GM19463 (cell line): Measurements from ENCODE around the gene FNDC3B.

Experiments
- ATAC-seq: cut with Tn5 transposase; IDR thresholded peaks from one replicate; pipeline ENCODE4 v1.9.1; 2021; ENCODE audit warnings: mild to moderate bottlenecking, moderate library complexity; ENCODE audit not compliant: unreplicated experiment

Gene FNDC3B

GRCh38 chr3:172276103-172276502 lies 236.7 kb downstream of the FNDC3B start:
- no peak for ATAC-seq

GRCh38 chr3:172277151-172277652 lies 237.8 kb downstream of the FNDC3B start:
- no peak for ATAC-seq

GRCh38 chr3:172279191-172279640 lies 239.8 kb downstream of the FNDC3B start:
- no peak for ATAC-seq

GRCh38 chr3:172279974-172280373 lies 240.6 kb downstream of the FNDC3B start:
- no peak for ATAC-seq

- no peak for ATAC-seq
Measured at GRCh38 chr3:172280406-172281051, 241.2 kb downstream of the FNDC3B start.

GRCh38 chr3:172281884-172282283 lies 242.5 kb downstream of the FNDC3B start:
- ATAC-seq, result no peak

- no peak for ATAC-seq
Measured at GRCh38 chr3:172282850-172283249, 243.5 kb downstream of the FNDC3B start.

- ATAC-seq, result no peak
Measured at GRCh38 chr3:172283841-172284357, 244.5 kb downstream of the FNDC3B start.

- ATAC-seq, result peak; percentile 44
Measured at GRCh38 chr3:172285844-172286243, 246.5 kb downstream of the FNDC3B start.

GRCh38 chr3:172286548-172287148 lies 247.3 kb downstream of the FNDC3B start:
- no peak for ATAC-seq

GRCh38 chr3:172287937-172288477 lies 248.6 kb downstream of the FNDC3B start:
- no peak for ATAC-seq

GRCh38 chr3:172288651-172289050 lies 249.3 kb downstream of the FNDC3B start:
- no peak for ATAC-seq

GRCh38 chr3:172289583-172289982 lies 250.2 kb downstream of the FNDC3B start:
- ATAC-seq, result no peak

GRCh38 chr3:172290457-172290856 lies 251.1 kb downstream of the FNDC3B start:
- no peak for ATAC-seq

- ATAC-seq, result no peak
Measured at GRCh38 chr3:172291650-172292049, 252.3 kb downstream of the FNDC3B start.

GRCh38 chr3:172292422-172292821 lies 253.0 kb downstream of the FNDC3B start:
- no peak for ATAC-seq

GRCh38 chr3:172293093-172293492 lies 253.7 kb downstream of the FNDC3B start:
- no peak for ATAC-seq

- ATAC-seq, result no peak
Measured at GRCh38 chr3:172294223-172294806, 254.9 kb downstream of the FNDC3B start.

- ATAC-seq, result no peak
Measured at GRCh38 chr3:172296248-172296974, 257.0 kb downstream of the FNDC3B start.

GRCh38 chr3:172296975-172297332 lies 257.6 kb downstream of the FNDC3B start:
- ATAC-seq, result no peak

GRCh38 chr3:172298247-172298646 lies 258.9 kb downstream of the FNDC3B start:
- ATAC-seq, result no peak
